GM19328 (cell line): Measurements from ENCODE around the gene TM9SF2.

Experiments
- ATAC-seq: cut with Tn5 transposase; IDR thresholded peaks from one replicate; pipeline ENCODE4 v1.9.1; 2021; ENCODE audit warnings: mild to moderate bottlenecking, moderate library complexity; ENCODE audit not compliant: unreplicated experiment

TM9SF2 gene

GRCh38 chr13:99575376-99576120 lies 74.3 kb downstream of the TM9SF2 start:
- no peak for ATAC-seq

DNA sequence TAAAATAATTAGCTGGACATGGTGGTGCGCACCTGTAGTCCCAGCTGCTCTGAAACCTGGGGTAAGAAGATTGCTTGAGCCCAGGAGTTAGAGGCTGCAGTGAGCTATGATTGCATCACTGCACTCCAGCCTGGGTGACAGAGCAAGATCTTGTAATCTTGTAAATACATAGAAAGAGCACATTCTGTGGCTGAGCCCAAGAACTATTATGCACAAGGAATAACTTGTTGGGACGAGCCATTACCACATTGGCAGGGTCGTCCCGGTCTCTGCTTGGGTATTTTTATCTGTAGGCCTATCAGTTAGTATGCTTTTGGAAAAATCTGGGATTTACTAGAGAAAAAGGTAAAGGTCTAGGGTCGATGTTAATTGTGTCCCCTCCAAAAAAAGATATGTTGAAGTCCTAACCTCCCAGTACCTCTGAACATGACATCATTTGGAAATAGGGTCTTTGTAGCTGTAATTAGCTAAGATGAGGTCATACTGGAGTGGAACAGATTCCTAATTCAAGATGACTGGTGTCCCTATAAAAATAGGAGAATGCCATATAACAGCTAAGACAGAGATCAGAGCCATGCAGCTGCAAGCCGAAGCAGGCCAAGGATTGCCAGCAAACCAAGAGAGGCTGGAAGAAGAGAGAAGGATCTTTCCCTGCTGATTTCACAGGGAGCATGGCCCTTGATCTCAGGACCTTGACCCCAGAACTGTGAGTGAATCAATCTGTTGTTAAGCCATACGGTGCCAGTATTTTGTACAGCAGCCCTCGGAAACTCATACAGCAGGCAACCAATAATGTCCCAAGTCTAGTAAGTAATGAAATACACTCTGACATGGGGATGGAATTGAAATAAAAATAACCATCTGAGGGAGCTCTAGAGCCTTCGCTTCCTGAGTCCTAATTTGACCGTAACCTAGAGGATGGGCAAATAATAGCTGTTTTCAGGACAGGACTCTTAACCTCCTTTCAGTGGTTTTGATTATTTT lies 77.0 kb downstream of the TM9SF2 start:
- no peak for ATAC-seq

GRCh38 chr13:99580500-99581268 lies 79.4 kb downstream of the TM9SF2 start:
- ATAC-seq: no peak

- ATAC-seq: no peak
Measured at GRCh38 chr13:99582511-99582910, 81.2 kb downstream of the TM9SF2 start.

DNA sequence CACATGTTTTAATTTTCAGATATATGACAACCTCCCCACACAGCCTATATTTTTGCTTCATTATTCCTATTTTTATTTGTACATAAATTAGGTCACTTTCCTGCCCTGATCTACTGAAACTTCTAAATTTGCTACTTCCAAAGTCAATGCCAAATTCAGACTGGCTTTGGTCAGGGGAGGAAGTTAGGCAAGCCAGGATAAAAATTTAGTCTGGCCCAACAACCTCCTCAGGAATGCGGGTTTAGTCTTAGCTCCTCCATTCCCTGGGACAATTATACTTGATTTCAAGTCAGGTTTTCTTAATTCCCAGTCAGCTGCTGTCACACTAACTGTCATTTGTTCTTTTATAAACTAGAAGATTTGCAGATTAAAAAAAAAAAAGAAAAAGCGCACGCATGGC lies 84.3 kb downstream of the TM9SF2 start:
- no peak for ATAC-seq

- no peak for ATAC-seq
Measured at GRCh38 chr13:99587021-99587420, 85.7 kb downstream of the TM9SF2 start.

DNA sequence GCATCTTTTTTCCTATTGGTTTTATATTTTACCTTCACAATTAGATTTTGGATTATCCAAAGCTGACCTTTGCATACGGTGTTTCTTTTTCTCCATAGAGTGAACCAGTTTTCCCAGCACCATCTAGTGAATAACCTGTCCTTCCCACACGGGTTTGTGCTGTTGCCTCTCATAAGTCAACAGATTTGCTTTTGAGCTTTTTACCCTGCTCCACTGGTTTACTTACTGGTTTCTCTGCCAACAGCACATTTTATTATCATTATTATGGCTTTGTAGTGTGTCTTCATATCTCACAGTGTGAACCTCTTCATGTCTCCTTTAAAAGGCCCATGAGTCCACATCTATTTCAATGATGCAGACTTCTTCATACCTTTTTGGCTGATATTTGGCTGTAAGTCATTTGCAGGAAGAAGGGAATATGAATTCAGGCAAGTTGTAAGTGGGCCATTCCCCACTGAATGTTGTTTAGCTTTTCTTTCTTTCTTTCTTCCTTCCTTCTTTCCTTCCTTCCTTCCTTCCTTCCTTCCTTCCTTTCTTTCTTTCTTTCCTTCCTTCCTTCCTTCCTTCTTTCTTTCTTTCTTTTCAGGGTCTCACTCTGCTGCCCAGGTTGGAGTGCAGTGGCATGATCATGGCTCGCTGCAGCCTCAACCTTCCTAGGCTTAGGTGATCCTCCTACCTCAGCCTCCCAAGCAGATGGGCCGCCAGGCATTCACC lies 86.8 kb downstream of the TM9SF2 start:
- no peak for ATAC-seq

DNA sequence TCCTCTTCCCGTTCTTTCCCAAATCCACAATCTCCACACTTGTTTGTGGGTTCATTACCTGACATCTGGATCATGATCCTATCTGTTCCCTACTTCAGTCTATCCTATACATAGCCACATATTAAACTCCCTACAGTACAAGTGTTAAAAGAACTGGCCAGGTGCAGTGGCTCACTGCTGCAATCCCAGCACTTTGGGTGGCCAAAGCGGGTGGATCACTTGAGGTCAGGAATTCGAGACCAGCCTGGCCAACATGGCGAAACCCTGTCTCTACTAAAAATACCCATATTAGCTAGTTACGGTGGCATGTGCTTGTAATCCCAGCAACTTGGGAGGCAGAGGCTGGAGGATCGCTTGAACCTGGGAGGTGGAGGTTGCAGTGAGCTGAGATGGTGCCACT lies 88.3 kb downstream of the TM9SF2 start:
- ATAC-seq: no peak

DNA sequence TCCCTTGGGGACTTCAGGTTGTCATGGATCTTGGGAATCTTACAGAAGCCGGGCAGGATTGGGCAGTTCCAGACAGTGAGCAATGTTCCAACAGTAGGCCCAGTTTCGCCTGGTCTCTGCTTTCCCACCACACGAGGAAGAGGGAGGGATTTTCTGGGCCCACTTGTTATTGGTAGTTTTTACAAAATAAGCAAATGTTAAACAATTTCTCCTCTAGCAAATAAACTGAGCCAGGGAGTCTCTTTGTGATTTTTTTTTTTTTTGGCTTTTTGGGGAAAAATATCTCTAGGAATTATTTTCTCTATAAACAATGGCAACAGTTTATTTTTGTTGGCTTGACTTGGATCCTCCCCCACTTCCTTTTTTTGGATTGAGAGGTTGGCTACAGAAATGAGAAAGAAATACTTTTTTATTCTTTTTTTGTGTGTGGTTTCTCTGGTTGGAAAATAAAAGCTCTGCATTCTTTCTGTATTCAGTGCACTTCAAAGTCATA lies 89.3 kb downstream of the TM9SF2 start:
- ATAC-seq: no peak

- no peak for ATAC-seq
Measured at GRCh38 chr13:99596180-99596579, 94.9 kb downstream of the TM9SF2 start.

GRCh38 chr13:99600318-99600717 lies 99.0 kb downstream of the TM9SF2 start:
- ATAC-seq: no peak

DNA sequence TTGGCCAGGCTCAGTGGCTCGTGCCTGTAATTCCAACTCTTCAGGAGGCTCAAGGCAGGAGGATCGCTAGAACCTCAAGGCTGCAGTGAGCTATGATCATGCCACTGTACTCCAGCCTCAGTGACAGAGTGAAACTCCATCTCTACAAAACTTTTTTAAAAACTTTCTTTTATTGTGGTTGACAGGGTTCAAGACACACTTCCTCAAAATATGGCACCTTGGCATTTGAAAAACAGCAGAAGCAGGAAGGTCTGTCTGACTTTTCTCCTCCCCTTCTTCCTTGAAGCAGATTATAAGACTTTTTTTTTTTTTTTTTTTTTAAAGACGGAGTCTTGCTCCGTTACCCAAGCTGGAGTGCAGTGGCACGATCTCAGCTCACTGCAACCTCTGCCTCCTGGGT lies 100.3 kb downstream of the TM9SF2 start:
- ATAC-seq: no peak

DNA sequence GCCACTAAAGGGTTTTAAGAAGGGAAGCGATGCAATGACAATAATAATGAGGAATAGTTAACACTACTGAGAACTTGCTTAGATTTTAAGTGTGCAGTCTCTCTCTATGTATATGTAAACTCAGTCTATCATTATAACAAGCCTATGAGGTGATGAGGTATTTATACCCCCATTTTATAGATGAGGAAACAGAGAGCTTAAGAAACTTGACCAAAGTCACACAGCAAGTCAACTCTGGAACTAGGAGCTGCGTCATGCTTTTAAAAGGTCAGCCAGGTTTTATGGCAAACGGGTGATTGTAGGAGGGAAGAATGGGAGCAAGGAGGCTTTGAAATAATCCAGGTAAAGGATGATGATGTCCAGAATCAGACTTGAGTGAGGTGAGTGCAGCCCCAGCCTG lies 103.4 kb downstream of the TM9SF2 start:
- ATAC-seq: no peak

GRCh38 chr13:99605420-99606323 lies 104.4 kb downstream of the TM9SF2 start:
- ATAC-seq: peak; percentile 56

DNA sequence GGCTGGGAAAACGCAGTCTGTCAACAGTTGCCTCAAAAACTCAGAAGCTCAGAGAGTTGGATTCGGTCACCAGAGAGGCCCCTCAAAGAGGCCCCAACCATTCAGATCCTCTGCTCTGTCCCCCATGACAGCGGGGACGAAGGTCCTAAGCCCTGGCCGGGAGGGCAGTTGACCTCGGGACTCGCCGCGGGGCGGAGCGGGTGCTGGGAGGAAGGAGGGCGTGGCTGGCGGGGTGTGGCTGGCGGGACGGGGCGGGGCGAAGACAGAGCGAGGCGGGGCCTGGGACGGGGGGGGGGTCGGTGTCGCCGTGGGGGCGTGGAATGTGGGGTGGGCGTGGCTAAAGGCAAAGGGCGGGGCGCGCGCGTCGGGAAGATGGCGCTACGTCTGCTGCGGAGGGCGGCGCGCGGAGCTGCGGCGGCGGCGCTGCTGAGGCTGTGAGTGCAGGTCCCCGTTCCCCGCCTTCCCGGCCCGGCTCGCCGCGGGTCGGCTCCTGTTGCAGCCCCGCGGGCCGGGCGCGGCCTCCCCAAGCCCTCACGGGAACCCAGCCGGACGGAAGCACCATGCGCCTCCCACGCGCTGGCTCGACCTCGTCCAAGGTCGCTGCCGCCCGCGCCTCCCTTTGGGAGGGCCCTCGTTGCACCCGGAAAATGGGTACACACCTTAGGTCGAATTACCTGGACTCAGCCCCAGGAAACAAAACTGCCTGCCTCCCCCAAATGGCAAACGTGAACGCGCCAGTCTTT lies 105.2 kb downstream of the TM9SF2 start, which contains the start of gene CLYBL:
Gene CLYBL, plus strand, starts transcription at position 367 of the 743 bp plus-strand sequence.
- ATAC-seq: peak; percentile 81

- no peak for ATAC-seq
Measured at GRCh38 chr13:99608345-99608744, 107.1 kb downstream of the TM9SF2 start.

DNA sequence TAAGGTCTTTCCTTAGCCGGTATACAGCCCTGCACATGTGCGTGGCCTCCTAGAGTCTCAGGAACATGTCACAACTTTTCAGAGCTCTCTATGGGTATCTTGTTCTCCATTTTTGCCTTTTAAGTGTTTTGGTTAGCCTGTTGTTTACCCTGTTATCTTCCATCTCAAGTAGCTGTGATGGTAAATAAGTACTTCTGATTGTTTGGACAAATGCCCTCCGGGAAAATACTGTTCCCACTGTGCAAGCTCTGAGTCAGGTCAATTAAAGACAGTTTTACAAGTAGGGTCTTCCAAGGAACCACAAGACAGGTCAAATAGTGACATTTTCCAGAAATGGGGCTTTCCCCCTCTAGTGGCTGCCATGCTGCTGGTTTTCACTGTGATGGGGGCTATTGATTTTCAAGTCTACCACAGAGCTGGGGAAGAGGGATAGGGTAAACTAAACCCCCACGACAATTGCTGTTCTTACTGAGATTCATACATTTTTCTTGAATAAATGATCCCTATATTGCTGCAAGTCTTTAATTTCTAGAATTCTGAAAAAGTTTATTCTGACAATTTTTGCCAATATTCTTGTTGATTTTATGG lies 109.5 kb downstream of the TM9SF2 start:
- no peak for ATAC-seq
